ENCODE data around the gene DLGAP1. TPM values are rescaled to one million over a fixed set of nuclear protein-coding genes. Genes with fewer than 3 reads are reported as not detected.

Gene DLGAP1
- total and polyA plus RNA-seq, 2 of the 13 experiments (the other 11 are each of a cell fraction or from before 2014, with no cell fraction given) = 0.01 TPM; not detected in 1

- TF ChIP-seq SOX6 (IDR thresholded peaks at IDR 0.05) = no peak
- TF ChIP-seq SOX6 (CRISPR knock-in tag; IDR thresholded peaks at IDR 0.05) = peak; percentile 40; the same call in 1 of the 2 replicates
- 0 out of 2 replicates have a peak, but pooled peaks have one; percentile 19 for TF ChIP-seq SALL2 (CRISPR knock-in tag; IDR thresholded peaks at IDR 0.05)
- TF ChIP-seq SOX13 (IDR thresholded peaks at IDR 0.05) = no peak
- TF ChIP-seq SOX13 (CRISPR knock-in tag; conservative IDR thresholded peaks at IDR 0.05 in 1 of 2, IDR thresholded peaks at IDR 0.05 in 1 of 2) = peak in 1 of 2 experiments; percentile 58; a peak in 2 of 4 replicates
- no peak for TF ChIP-seq ZNF501 (CRISPR knock-in tag; IDR thresholded peaks at IDR 0.05)
- TF ChIP-seq BATF2 (CRISPR knock-in tag; IDR thresholded peaks at IDR 0.05) = no peak
- TF ChIP-seq ARID3A (IDR thresholded peaks at IDR 0.05; ENCODE audit: low read depth, low read length) = peak; percentile 79
- TF ChIP-seq ZMAT3 (CRISPR knock-in tag; conservative IDR thresholded peaks at IDR 0.05) = no peak
- TF ChIP-seq ZNF704 (CRISPR knock-in tag; IDR thresholded peaks at IDR 0.05; ENCODE audit: borderline replicate concordance) = no peak
- TF ChIP-seq CHD4 (IDR thresholded peaks at IDR 0.05; ENCODE audit: borderline replicate concordance, low read length) = no peak
- TF ChIP-seq ZC3H4 (CRISPR knock-in tag; IDR thresholded peaks at IDR 0.05; ENCODE audit: borderline replicate concordance) = peak; percentile 53; the same call in 1 of the 2 replicates
- TF ChIP-seq ZNF766 (CRISPR knock-in tag; IDR thresholded peaks at IDR 0.05; ENCODE audit: borderline replicate concordance) = no peak
- TF ChIP-seq SMAD9 (CRISPR knock-in tag; IDR thresholded peaks at IDR 0.05) = no peak
- TF ChIP-seq RFX1 (IDR thresholded peaks at IDR 0.05) = no peak
- TF ChIP-seq ZNF781 (CRISPR knock-in tag; IDR thresholded peaks at IDR 0.05; ENCODE audit: borderline replicate concordance, not compliant biosample characterization) = no peak
- no peak for TF ChIP-seq ZNF841 (CRISPR knock-in tag; IDR thresholded peaks at IDR 0.05; ENCODE audit: borderline replicate concordance)
- TF ChIP-seq TFE3 (CRISPR knock-in tag; IDR thresholded peaks at IDR 0.05) = 0 out of 2 replicates have a peak, but pooled peaks have one; percentile 17
- no peak for TF ChIP-seq PITX1 (CRISPR knock-in tag; IDR thresholded peaks at IDR 0.05)
- no peak for TF ChIP-seq ESRRA (CRISPR knock-in tag; IDR thresholded peaks at IDR 0.05; ENCODE audit: low read depth)
- TF ChIP-seq NCOA2 (CRISPR knock-in tag; IDR thresholded peaks at IDR 0.05) = peak; percentile 51; the same call in 1 of the 2 replicates
- no peak for TF ChIP-seq PCBP1 (IDR thresholded peaks at IDR 0.05; ENCODE audit: borderline replicate concordance, low read depth, low read length)
- TF ChIP-seq HHEX (CRISPR knock-in tag; IDR thresholded peaks at IDR 0.05) = no peak
- TF ChIP-seq RXRB (CRISPR knock-in tag; IDR thresholded peaks at IDR 0.05; ENCODE audit: borderline replicate concordance) = peak; percentile 83
- TF ChIP-seq ZNF703 (CRISPR knock-in tag; IDR thresholded peaks at IDR 0.05; ENCODE audit: borderline replicate concordance) = no peak
- TF ChIP-seq ZSCAN25 (CRISPR knock-in tag; IDR thresholded peaks at IDR 0.05) = no peak
Observed at GRCh38 chr18:3652380-3653262, 802.5 kb downstream of the DLGAP1 start (continued).

Data from HepG2 (cell line).